H7 (cell line): ENCODE data around the gene TTLL8. TPM values are rescaled to one million over a fixed set of nuclear protein-coding genes. Genes with fewer than 3 reads are reported as not detected.

Experiments used
- DNase-seq: peaks from one replicate; pipeline ENCODE4 v3.0.0; 2012
- H3K27me3 ChIP-seq: 2 replicates; pipeline ENCODE4 v1.6.0; 2011; ENCODE audit warnings: mild to moderate bottlenecking, low read length; ENCODE audit not compliant: control insufficient read depth, insufficient read depth
- H3K36me3 ChIP-seq: replicated peaks from 2 replicates; pipeline ENCODE4 v1.5.1; 2011; ENCODE audit warnings: low read length; ENCODE audit not compliant: control insufficient read depth, insufficient read depth
- H3K4me3 ChIP-seq: 2 replicates; pipeline ENCODE4 v1.5.1; 2011; ENCODE audit warnings: low read depth, mild to moderate bottlenecking, control low read depth, low read length, moderate library complexity; ENCODE audit not compliant: insufficient read depth
- total RNA-seq: library from RNA; depleted of rRNA; stranded (reverse); fragments of >200 nt; shearing (Covaris generic); gene quantifications from 2 replicates; pipeline ENCODE4 v1.2.3, GENCODE V29; 2014

TTLL8 gene
- total RNA-seq, 1 experiment from 2014 or later, result not detected

- Histone ChIP-seq H3K36me3 (no peaks in the 10 kb centered on the region), H3K4me3 (no peak overlapping the region), H3K27me3 (no peaks in the 10 kb centered on the region)
- peak; percentile 80 for DNase-seq
Measured at GRCh38 chr22:50046019-50046415, 12.1 kb downstream of the TTLL8 start.

GRCh38 chr22:50045211-50046018 is 12.7 kb downstream of the TTLL8 start:
- H3K27me3 ChIP-seq, result no peaks in the 10 kb centered on the region
- no peaks in the 10 kb centered on the region for H3K36me3 ChIP-seq
- peak; percentile 70 for DNase-seq
- no peak overlapping the region for H3K4me3 ChIP-seq

- no peak overlapping the region for H3K4me3 ChIP-seq
- H3K27me3 ChIP-seq, result no peaks in the 10 kb centered on the region
- DNase-seq, result peak; percentile 46
- no peaks in the 10 kb centered on the region for H3K36me3 ChIP-seq
Measured at GRCh38 chr22:50044485-50045118, 13.5 kb downstream of the TTLL8 start.

- Histone ChIP-seq H3K27me3 (no peaks in the 10 kb centered on the region), H3K4me3 (no peak overlapping the region), H3K36me3 (no peaks in the 10 kb centered on the region)
- peak; percentile 29 for DNase-seq
Measured at GRCh38 chr22:50041361-50042065, 16.6 kb downstream of the TTLL8 start.

- H3K4me3 ChIP-seq, result no peak overlapping the region
- no peaks in the 10 kb centered on the region for H3K27me3 ChIP-seq
- DNase-seq, result peak; percentile 29
- H3K36me3 ChIP-seq, result no peaks in the 10 kb centered on the region
Measured at GRCh38 chr22:50040717-50041116, 17.4 kb downstream of the TTLL8 start.

GRCh38 chr22:50039669-50040443 is 18.2 kb downstream of the TTLL8 start:
- no peaks in the 10 kb centered on the region for H3K27me3 ChIP-seq
- peak; percentile 11 for DNase-seq
- no peaks in the 10 kb centered on the region for H3K36me3 ChIP-seq
- no peak overlapping the region for H3K4me3 ChIP-seq

GRCh38 chr22:50035976-50036724 is 21.9 kb downstream of the TTLL8 start:
- H3K4me3 ChIP-seq, result no peak overlapping the region
- no peaks in the 10 kb centered on the region for H3K36me3 ChIP-seq
- no peaks in the 10 kb centered on the region for H3K27me3 ChIP-seq
- DNase-seq, result peak; percentile 45

GRCh38 chr22:50035131-50035881 is 22.8 kb downstream of the TTLL8 start:
- peak; percentile 52 for DNase-seq
- Histone ChIP-seq H3K4me3 (no peak overlapping the region), H3K36me3 (no peaks in the 10 kb centered on the region), H3K27me3 (no peaks in the 10 kb centered on the region; the same call in 1 of the 2 replicates)

GRCh38 chr22:50034126-50035081 is 23.7 kb downstream of the TTLL8 start:
- peak; percentile 59 for DNase-seq
- H3K27me3 ChIP-seq, result no peaks in the 10 kb centered on the region; the same call in 1 of the 2 replicates
- no peak overlapping the region for H3K4me3 ChIP-seq
- H3K36me3 ChIP-seq, result no peaks in the 10 kb centered on the region

GRCh38 chr22:50032941-50033601 is 25.0 kb downstream of the TTLL8 start:
- H3K27me3 ChIP-seq, result no peaks in the 10 kb centered on the region; the same call in 1 of the 2 replicates
- DNase-seq, result peak; percentile 33
- H3K36me3 ChIP-seq, result no peaks in the 10 kb centered on the region
- H3K4me3 ChIP-seq, result no peak overlapping the region

- no peak overlapping the region for H3K4me3 ChIP-seq
- DNase-seq, result peak; percentile 56
- no peaks in the 10 kb centered on the region for H3K36me3 ChIP-seq
- no peaks in the 10 kb centered on the region; the same call in 1 of the 2 replicates for H3K27me3 ChIP-seq
Measured at GRCh38 chr22:50032109-50032871, 25.8 kb downstream of the TTLL8 start.
